AG09319 (cell line): ENCODE data around the gene TAC4.

Experiments
- DNase-seq: peaks from one replicate; pipeline ENCODE4 v3.0.0-alpha.2; 2010; ENCODE audit warnings: low read depth; ENCODE audit errors: extremely low read depth
- CTCF ChIP-seq: IDR thresholded peaks from 2 replicates; pipeline ENCODE4 v1.5.1; 2011; ENCODE audit warnings: low read depth, mild to moderate bottlenecking, inconsistent platforms, low read length, moderate library complexity

Gene TAC4

GRCh38 chr17:49842371-49842770 lies 5.5 kb downstream of the TAC4 start:
- TF ChIP-seq CTCF: no peak
- no peak for DNase-seq

GRCh38 chr17:49841548-49841947 lies 6.3 kb downstream of the TAC4 start:
- DNase-seq: no peak
- TF ChIP-seq CTCF: no peak; the same call in 1 of the 2 replicates

- no peak for TF ChIP-seq CTCF
- DNase-seq: no peak
These were observed 8.4 kb downstream of the TAC4 start for GRCh38 chr17:49839455-49839854.

- TF ChIP-seq CTCF: no peak
- no peak for DNase-seq
These were observed 11.5 kb downstream of the TAC4 start for GRCh38 chr17:49836111-49837030.

GRCh38 chr17:49835472-49835871 lies 12.4 kb downstream of the TAC4 start:
- DNase-seq: no peak
- TF ChIP-seq CTCF: no peak

GRCh38 chr17:49834118-49834743 lies 13.6 kb downstream of the TAC4 start:
- no peak for TF ChIP-seq CTCF
- no peak for DNase-seq
